ENCODE results near the gene ATAD3A. TPM values are rescaled to one million over a fixed set of nuclear protein-coding genes. Genes with fewer than 3 reads are reported as not detected.

The ATAD3A gene
- polyA plus RNA-seq, 1 donor from 2014 or later: 30.3 TPM

- Histone ChIP-seq H3K9ac (ENCODE audit: low read length) (no peak overlapping the region), H3K9me2 (ENCODE audit: insufficient read depth, low read length) (no peaks in the 10 kb centered on the region), H3K4me3 (ENCODE audit: low read length) (no peak overlapping the region), H3K27me3 (ENCODE audit: insufficient read depth, low read depth, low read length) (no peaks in the 10 kb centered on the region), H3K27ac (ENCODE audit: low read length) (no peak overlapping the region), H2AFZ (ENCODE audit: low read depth, low read length) (no peak overlapping the region), H3K9me3 (ENCODE audit: low read length) (no peaks in the 10 kb centered on the region), H3K4me2 (ENCODE audit: low read length) (no peak overlapping the region), H4K20me1 (ENCODE audit: insufficient read depth) (no peaks in the 10 kb centered on the region), H3F3A (ENCODE audit: insufficient read depth, low read length, poor library complexity, severe bottlenecking) (no peaks in the 10 kb centered on the region), H3K79me2 (replicated peaks; ENCODE audit: insufficient read depth, low read length) (no peaks in the 10 kb centered on the region), H3K36me3 (ENCODE audit: insufficient read depth, low read length) (peaks cover 5% of the 10 kb centered on the region)
- no peak for TF ChIP-seq SMC3 (conservative IDR thresholded peaks at IDR 0.05; ENCODE audit: poor library complexity)
- no peak for TF ChIP-seq MXI1 (conservative IDR thresholded peaks at IDR 0.05; ENCODE audit: poor library complexity, severe bottlenecking)
- TF ChIP-seq POLR2AphosphoS5 (IDR thresholded peaks at IDR 0.05): no peak
- TF ChIP-seq TAF1 (IDR thresholded peaks at IDR 0.05; ENCODE audit: low read depth): no peak
- TF ChIP-seq RAD21 (conservative IDR thresholded peaks at IDR 0.05): no peak
- no peak for TF ChIP-seq REST (IDR thresholded peaks at IDR 0.05; ENCODE audit: borderline replicate concordance)
- TF ChIP-seq EZH2 (IDR thresholded peaks at IDR 0.05; ENCODE audit: borderline replicate concordance, insufficient read depth, low read length, poor library complexity, severe bottlenecking): no peak
- no peak for TF ChIP-seq EP300 (conservative IDR thresholded peaks at IDR 0.05; ENCODE audit: poor library complexity, severe bottlenecking)
Measured at GRCh38 chr1:1534401-1535154, 22.6 kb downstream of the ATAD3A start.

- no peak overlapping the region for H3K9ac ChIP-seq (ENCODE audit: low read length)
- H3K4me2 ChIP-seq (ENCODE audit: low read length): no peak overlapping the region
- H3K9me3 ChIP-seq (ENCODE audit: low read length): no peaks in the 10 kb centered on the region
- no peaks in the 10 kb centered on the region for H3F3A ChIP-seq (ENCODE audit: insufficient read depth, low read length, poor library complexity, severe bottlenecking)
- no peaks in the 10 kb centered on the region for H3K9me2 ChIP-seq (ENCODE audit: insufficient read depth, low read length)
- TF ChIP-seq EZH2 (IDR thresholded peaks at IDR 0.05; ENCODE audit: borderline replicate concordance, insufficient read depth, low read length, poor library complexity, severe bottlenecking) (no peak), RAD21 (conservative IDR thresholded peaks at IDR 0.05) (no peak), CTCF (IDR thresholded peaks at IDR 0.05; ENCODE audit: poor library complexity, severe bottlenecking) (no peak), POLR2AphosphoS5 (IDR thresholded peaks at IDR 0.05) (no peak), EP300 (conservative IDR thresholded peaks at IDR 0.05; ENCODE audit: poor library complexity, severe bottlenecking) (no peak), SMC3 (conservative IDR thresholded peaks at IDR 0.05; ENCODE audit: poor library complexity) (no peak), REST (IDR thresholded peaks at IDR 0.05; ENCODE audit: borderline replicate concordance) (no peak), MXI1 (conservative IDR thresholded peaks at IDR 0.05; ENCODE audit: poor library complexity, severe bottlenecking) (no peak), TAF1 (IDR thresholded peaks at IDR 0.05; ENCODE audit: low read depth) (no peak)
- no peak overlapping the region for H2AFZ ChIP-seq (ENCODE audit: low read depth, low read length)
- no peaks in the 10 kb centered on the region for H3K79me2 ChIP-seq (replicated peaks; ENCODE audit: insufficient read depth, low read length)
- no peak overlapping the region for H3K27ac ChIP-seq (ENCODE audit: low read length)
- no peak overlapping the region for H3K4me3 ChIP-seq (ENCODE audit: low read length)
- H3K36me3 ChIP-seq (ENCODE audit: insufficient read depth, low read length): peaks cover 5% of the 10 kb centered on the region
- H3K27me3 ChIP-seq (ENCODE audit: insufficient read depth, low read depth, low read length): no peaks in the 10 kb centered on the region
- H4K20me1 ChIP-seq (ENCODE audit: insufficient read depth): no peaks in the 10 kb centered on the region
Measured at GRCh38 chr1:1535201-1536018, 23.4 kb downstream of the ATAD3A start.
